NCI-H2107 (cell line): ENCODE measurements around the gene KRT9.
"Not testable (repeated sequence)": the region's sequence is repeated elsewhere in the genome, so short reads cannot be mapped to it uniquely, and the experiment has no call there.

Experiments used
- DNase-seq: peaks from one replicate; lab custom pipeline; 2025; lab: John Stamatoyannopoulos, UW

The KRT9 gene

GRCh38 chr17:41579484-41580243, 7.8 kb upstream of the KRT9 start:
- DNase-seq, result peak; percentile 85

DNA sequence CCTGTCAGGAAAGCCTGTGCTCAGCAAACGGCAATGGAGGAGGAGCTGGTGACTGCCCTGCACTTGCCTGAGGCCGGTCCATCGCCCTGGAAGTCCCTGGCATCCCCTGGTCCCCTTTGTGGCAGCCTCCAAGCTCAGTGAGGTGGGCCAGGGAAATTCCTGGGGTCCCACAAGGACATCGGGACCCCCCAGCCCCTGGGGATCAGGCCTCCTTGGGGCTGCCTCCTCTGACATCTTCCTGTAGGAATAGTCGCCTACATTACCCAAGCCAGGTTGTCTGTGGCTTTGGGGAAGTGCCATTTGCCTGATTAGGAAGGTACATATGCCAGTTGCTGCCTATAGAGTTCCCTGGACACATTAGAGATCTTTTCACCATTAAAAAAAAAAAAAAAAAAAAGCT, 7.1 kb upstream of the KRT9 start:
- no peak for DNase-seq

DNA sequence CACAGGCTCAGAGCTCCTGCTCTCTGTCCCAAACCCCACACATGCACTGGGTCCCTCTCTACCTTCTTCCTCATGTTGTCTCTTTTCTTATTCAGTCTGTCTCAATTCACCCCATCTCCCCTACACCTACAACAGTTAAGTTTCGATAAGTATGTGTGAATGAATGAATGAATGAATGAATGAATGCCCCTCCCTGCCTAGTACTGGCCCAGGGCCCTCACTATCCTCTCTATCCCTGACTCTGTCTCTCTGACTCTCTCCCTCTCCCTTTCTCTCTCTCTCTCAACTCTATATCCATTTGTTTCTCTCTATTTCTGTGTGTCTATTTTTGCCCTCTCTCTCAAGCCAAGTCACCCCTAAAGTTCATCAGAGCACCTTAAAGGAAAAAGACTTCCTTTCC, 6.7 kb upstream of the KRT9 start:
- no peak for DNase-seq

GRCh38 chr17:41576740-41577139, 4.9 kb upstream of the KRT9 start:
- not testable (repeated sequence) for DNase-seq

GRCh38 chr17:41575336-41575735, 3.5 kb upstream of the KRT9 start:
- no peak for DNase-seq

GRCh38 chr17:41567317-41567716, 4.5 kb downstream of the KRT9 start:
- DNase-seq, result no peak

DNA sequence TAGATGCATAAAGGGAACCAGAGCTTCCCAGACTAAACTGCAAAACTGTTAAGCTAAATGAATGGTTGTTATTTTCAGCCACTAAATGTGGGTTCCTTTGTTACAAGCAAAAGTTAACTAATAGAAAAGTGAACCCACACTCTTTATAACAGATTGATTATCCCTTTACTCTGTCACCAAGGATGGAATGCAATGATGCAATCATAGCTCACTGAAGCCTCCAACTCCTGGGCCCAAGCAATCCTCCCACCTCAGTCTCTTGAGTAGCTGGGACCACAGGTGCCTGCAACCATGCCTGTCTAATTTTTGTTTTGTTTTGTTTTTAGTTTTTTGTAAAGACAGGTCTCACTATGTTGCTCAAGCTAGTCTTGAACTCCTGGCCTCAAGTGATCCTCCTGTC, 6.5 kb downstream of the KRT9 start:
- no peak for DNase-seq

- DNase-seq, result no peak
These were observed 8.2 kb downstream of the KRT9 start for GRCh38 chr17:41563607-41564170.

GRCh38 chr17:41561554-41561953, 10.3 kb downstream of the KRT9 start:
- no peak for DNase-seq

- no peak for DNase-seq
These were observed 12.3 kb downstream of the KRT9 start for GRCh38 chr17:41559548-41559947.

- no peak for DNase-seq
These were observed 14.9 kb downstream of the KRT9 start for GRCh38 chr17:41556931-41557330.

GRCh38 chr17:41556306-41556705, 15.6 kb downstream of the KRT9 start:
- DNase-seq, result no peak

DNA sequence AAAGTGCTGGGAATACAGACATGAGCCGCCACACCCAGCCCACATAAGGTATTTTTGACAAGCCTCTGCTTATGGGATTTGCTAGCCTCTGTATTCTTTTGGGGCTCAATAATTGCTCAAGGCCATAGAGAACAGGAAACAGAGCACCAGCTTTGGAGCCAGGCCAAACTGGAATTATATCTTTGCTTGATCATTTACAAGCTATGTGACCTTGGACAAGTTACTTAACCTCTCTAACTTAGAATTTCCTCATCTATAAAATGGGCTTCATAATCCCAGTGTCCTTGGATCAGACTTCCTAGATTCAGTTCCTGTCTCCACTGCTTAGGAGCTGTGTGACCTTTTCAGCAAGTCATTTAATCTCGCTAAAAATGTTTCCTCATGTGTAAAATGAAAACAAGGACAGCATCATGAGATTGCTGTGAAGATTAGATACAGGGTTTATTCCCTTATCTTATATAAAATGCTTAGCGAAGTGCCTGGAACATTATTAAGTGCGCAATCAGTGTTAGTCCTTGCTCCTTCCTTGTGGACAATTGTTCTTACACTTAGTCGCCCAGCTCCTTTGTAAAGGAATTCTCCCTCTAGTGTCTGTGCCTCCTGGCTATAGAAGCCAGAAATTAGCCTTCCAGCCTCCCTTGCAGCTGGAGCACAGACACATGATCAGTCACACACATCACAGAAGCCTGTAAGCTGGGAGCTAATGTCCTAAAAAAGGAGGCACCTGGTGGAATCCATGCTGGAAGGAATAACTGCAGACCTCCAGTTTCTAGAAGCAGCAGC, 16.6 kb downstream of the KRT9 start:
- no peak for DNase-seq

GRCh38 chr17:41553987-41554680, 17.7 kb downstream of the KRT9 start:
- no peak for DNase-seq

DNA sequence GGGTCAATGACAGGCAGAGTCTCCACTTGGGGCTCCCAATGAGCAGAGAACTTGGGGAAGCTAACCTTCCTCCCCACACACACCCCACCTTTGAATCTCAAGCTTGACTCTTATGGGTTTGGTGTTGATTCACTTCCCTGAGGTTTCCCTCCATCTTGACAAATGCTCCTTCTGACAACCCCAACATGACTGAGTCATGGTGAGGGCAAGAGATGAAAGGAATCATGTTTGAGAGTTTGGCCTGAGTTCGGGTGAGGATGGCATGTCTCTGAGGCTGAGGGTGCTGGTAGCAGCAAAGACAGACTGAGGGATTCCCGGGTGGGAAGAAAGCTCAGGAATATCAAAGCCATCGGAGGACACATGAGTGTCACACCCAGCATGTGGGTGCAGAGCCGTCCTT, 18.7 kb downstream of the KRT9 start:
- DNase-seq, result no peak

GRCh38 chr17:41552455-41552854, 19.4 kb downstream of the KRT9 start:
- no peak for DNase-seq

GRCh38 chr17:41551365-41551764, 20.5 kb downstream of the KRT9 start:
- DNase-seq, result no peak

GRCh38 chr17:41549596-41550039, 22.2 kb downstream of the KRT9 start:
- DNase-seq, result no peak

DNA sequence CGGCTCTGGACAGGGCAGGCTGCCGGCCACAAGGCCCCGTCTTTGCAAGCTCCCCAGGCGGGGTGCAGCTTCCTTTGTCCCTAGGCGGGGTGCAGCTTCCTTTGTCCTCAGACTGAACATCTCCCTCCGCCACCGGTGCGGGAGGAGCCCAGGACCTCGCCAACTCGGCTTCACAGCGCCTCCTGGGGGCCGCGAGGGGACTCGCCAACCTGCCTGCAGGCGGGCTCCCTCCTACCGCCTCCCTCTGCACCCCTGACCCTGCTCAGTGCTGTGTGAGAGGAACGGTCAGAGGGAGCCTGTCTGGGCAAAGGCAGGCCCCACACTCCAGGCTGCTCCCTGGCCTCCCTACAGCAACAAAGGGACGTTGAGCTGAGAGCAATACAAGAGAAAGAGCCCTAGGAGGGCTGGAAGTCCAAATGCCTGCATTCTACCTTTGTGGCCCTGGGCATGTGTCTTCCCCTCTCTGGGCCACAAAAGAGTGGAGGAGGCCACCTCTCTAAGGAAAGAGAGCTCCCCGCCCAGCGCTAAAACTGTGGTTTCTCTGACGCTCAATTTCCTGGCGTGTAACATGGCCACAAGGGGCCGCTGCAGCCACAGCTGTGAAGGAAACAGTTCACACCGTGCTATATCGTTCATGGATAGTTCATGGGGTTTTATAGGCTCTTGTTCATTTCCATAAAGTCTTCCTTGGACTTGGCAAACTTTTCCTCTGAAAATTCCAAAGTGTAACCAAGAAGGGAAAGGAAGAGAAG, 22.8 kb downstream of the KRT9 start:
- DNase-seq, result peak; percentile 48

DNA sequence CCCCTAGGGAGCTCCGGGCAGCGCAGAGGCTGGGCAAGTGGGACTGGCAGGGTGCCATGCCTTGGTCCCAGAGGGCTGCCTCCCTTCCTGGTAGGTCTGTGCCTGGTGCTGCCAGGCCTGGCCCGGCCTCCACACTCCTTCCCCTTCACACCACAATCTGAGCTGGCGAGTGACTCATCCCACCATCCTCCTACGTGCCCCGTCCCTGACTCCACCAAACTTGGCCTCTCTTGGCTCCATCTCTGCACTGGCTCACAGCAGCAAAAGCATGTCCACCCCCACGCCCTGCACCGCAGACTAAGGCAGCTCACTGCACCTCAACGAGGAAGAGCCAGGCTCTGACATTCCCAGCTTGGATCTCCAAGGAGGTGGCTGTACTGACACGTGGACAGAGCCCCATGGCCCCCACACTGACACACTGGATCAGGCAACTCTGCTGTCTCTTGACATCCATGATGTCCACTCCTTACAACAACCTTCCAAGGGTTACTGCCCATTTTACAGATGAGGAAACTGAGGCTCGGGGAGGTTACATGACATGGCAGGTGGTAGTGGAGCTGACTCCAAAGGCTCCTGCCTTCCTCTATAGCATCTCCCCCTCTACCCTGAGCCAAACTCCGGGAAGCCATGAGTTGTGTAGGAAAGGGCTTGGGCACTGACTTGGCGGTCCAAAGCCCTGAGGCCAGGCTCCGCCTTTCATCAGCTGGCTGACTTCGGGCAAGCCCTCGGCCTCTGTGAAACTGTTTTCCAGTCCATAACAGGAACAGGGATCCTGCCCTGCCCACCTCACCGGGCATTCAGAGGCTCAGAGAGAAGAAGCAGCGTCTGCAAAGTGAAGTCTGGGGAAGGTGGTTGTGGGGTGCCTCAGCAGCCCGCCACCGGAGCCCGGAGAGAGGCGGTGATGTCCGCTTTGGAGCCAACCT, 23.7 kb downstream of the KRT9 start:
- no peak for DNase-seq

- no peak for DNase-seq
These were observed 24.4 kb downstream of the KRT9 start for GRCh38 chr17:41547378-41547841.
